Psoas muscle (tissue), 8 donors: ENCODE data around the gene MAEL. TPM values are rescaled to one million over a fixed set of nuclear protein-coding genes. Genes with fewer than 3 reads are reported as not detected.

Experiments used
- ATAC-seq, 4 donors: fragments of 200-7000 bp; cut with Tn5 transposase; one replicate each; pipeline ENCODE4 v1.9.1; 2020; ENCODE audit warnings: moderate library complexity in 3 of 4, mild to moderate bottlenecking in 2 of 4
- DNase-seq, 2 donors: peaks; one replicate each; pipeline ENCODE4 v3.0.0-alpha.2; 2020
- H3K27ac ChIP-seq: fragments of 200-600 bp; one replicate; pipeline ENCODE4 v1.8.0; 2022
- H3K27me3 ChIP-seq, 3 donors: fragments of 200-600 bp in 1 of 3; one replicate each; pipeline versions ENCODE4 v1.6.1 to v1.8.0; 2013 to 2022; ENCODE audit warnings: low read length in 2 of 3, mild to moderate bottlenecking in 2 of 3, moderate library complexity in 1 of 3; ENCODE audit not compliant: insufficient read depth in 3 of 3
- H3K36me3 ChIP-seq, 2 donors: fragments of 200-600 bp in 1 of 2; one replicate each; pipeline versions ENCODE4 v1.6.1 to v1.8.0; 2013 to 2022; ENCODE audit warnings: low read depth in 1 of 2, mild to moderate bottlenecking in 1 of 2, moderate library complexity in 1 of 2; ENCODE audit not compliant: insufficient read depth in 1 of 2
- H3K4me1 ChIP-seq: fragments of 200-600 bp; one replicate; pipeline ENCODE4 v1.8.0; 2022
- H3K4me3 ChIP-seq: fragments of 200-600 bp; one replicate; pipeline ENCODE4 v1.8.0; 2022; ENCODE audit warnings: mild to moderate bottlenecking
- H3K9me3 ChIP-seq: fragments of 200-600 bp; one replicate; pipeline ENCODE4 v1.8.0; 2022
- WGBS, 3 donors: extraction: QIAGEN DNeasy Blood & Tissue Kit; methylation state at CpG; one replicate each; pipeline versions ENCODE4 v1.1.6 to v1.1.7; 2013; 5-methylcytosine and 5-hydroxymethylcytosine counted together
- intact Hi-C, 2 donors: fragments of 100-400 bp; cut with DNase I; formaldehyde crosslinking; loops; one replicate each; pipeline versions ENCODE4 v1.11.0 to v1.14.2; 2022
- polyA plus RNA-seq, 3 donors: library from polyadenylated mRNA; stranded (reverse); fragments of 200-250 nt; gene quantifications; one replicate each; pipeline ENCODE4 v1.2.3, GENCODE V29; 2013
- total RNA-seq, 4 donors: library from RNA; stranded (reverse); fragmentation: NEBNext Ultra II Directional in 2 of 4; extraction: Animal tissue kit (Norgen Biotek cat#: 25700) in 2 of 4; gene quantifications; one replicate each; pipeline versions ENCODE4 v1.2.1 to v1.2.4, GENCODE V29; 2021 to 2023
- TF ChIP-seq, protein P1 (sequence below): fragments of 200-600 bp; IDR thresholded peaks from one replicate; pipeline ENCODE4 v1.8.0; 2022; ENCODE audit warnings: antibody characterized with exemption
- donor health status: healthy with polysubstance abuse.
- donor health status: DM: no; HTN: no; CAD: no; lungs with moderate emphysema.
- donor health status: Bipolar disorder and iron deficiency.
- donor health status: healthy.
- donor health status: DM: yes; HTN: yes; CAD: no.
- donor health status: DM: no; HTN: no; CAD: no.
- donor health status: DM: no; HTN: no; CAD: no.
- donor health status: DM: yes; HTN: yes; CAD: no.

Gene MAEL
- total and polyA plus RNA-seq, 7 donors, result 0.04 TPM; not detected in 6

- H3K36me3 ChIP-seq, result no peaks in the 10 kb centered on the region
- DNase-seq, result no peak
- no peaks in the 10 kb centered on the region for H3K27me3 ChIP-seq
- no peak overlapping the region for H3K4me3 ChIP-seq
- H3K9me3 ChIP-seq, result no peaks in the 10 kb centered on the region
- no peak for ATAC-seq
- no peak overlapping the region for H3K27ac ChIP-seq
- TF ChIP-seq, protein P1, sequence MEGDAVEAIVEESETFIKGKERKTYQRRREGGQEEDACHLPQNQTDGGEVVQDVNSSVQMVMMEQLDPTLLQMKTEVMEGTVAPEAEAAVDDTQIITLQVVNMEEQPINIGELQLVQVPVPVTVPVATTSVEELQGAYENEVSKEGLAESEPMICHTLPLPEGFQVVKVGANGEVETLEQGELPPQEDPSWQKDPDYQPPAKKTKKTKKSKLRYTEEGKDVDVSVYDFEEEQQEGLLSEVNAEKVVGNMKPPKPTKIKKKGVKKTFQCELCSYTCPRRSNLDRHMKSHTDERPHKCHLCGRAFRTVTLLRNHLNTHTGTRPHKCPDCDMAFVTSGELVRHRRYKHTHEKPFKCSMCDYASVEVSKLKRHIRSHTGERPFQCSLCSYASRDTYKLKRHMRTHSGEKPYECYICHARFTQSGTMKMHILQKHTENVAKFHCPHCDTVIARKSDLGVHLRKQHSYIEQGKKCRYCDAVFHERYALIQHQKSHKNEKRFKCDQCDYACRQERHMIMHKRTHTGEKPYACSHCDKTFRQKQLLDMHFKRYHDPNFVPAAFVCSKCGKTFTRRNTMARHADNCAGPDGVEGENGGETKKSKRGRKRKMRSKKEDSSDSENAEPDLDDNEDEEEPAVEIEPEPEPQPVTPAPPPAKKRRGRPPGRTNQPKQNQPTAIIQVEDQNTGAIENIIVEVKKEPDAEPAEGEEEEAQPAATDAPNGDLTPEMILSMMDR, result no peak
- intact Hi-C loops, result no loop called here
- no peaks in the 10 kb centered on the region for H3K4me1 ChIP-seq
Measured at GRCh38 chr1:166953491-166953890, 35.6 kb upstream of the MAEL start.

- Histone ChIP-seq H3K4me1 (no peaks in the 10 kb centered on the region), H3K4me3 (no peak overlapping the region), H3K36me3 (no peaks in the 10 kb centered on the region), H3K27me3 (no peaks in the 10 kb centered on the region), H3K27ac (no peak overlapping the region), H3K9me3 (no peaks in the 10 kb centered on the region)
- TF ChIP-seq, protein P1, result no peak
- intact Hi-C loops, result no loop called here
- DNase-seq, result no peak
- WGBS, 3 donors, result 93 to 100% (median 95%) methylated on average over 2 of the region's 2 CpGs
- ATAC-seq, result no peak
Measured at GRCh38 chr1:166956057-166956850, 32.8 kb upstream of the MAEL start.

- 72 to 97% (median 95%) methylated on average over 2 of the region's 2 CpGs for WGBS, 3 donors
- TF ChIP-seq, protein P1, result no peak
- no peak for ATAC-seq
- H3K9me3 ChIP-seq, result no peaks in the 10 kb centered on the region
- no peaks in the 10 kb centered on the region for H3K36me3 ChIP-seq
- intact Hi-C loops, result no loop called here
- no peaks in the 10 kb centered on the region for H3K27me3 ChIP-seq
- H3K4me1 ChIP-seq, result no peaks in the 10 kb centered on the region
- DNase-seq, result no peak
- no peak overlapping the region for H3K27ac ChIP-seq
- H3K4me3 ChIP-seq, result no peak overlapping the region
Measured at GRCh38 chr1:166956872-166957271, 32.2 kb upstream of the MAEL start.

GRCh38 chr1:166960858-166961474 lies 28.1 kb upstream of the MAEL start:
- TF ChIP-seq, protein P1, result no peak
- whole genome bisulfite sequencing, 3 donors, result 96 to 100% (median 97%) methylated on average over 1 of the region's 1 CpG
- no peaks in the 10 kb centered on the region for H3K27me3 ChIP-seq
- no peak overlapping the region for H3K27ac ChIP-seq
- H3K4me3 ChIP-seq, result no peak overlapping the region
- no peaks in the 10 kb centered on the region for H3K9me3 ChIP-seq
- DNase-seq, result no peak
- intact Hi-C loops, result no loop called here
- no peaks in the 10 kb centered on the region for H3K36me3 ChIP-seq
- no peak for ATAC-seq
- H3K4me1 ChIP-seq, result no peaks in the 10 kb centered on the region
